ENCODE measurements around the gene ATXN7L1.
A peak's percentile ranks its signal among the peaks of the same experiment; 100 is the strongest.

ATXN7L1 gene

DNA sequence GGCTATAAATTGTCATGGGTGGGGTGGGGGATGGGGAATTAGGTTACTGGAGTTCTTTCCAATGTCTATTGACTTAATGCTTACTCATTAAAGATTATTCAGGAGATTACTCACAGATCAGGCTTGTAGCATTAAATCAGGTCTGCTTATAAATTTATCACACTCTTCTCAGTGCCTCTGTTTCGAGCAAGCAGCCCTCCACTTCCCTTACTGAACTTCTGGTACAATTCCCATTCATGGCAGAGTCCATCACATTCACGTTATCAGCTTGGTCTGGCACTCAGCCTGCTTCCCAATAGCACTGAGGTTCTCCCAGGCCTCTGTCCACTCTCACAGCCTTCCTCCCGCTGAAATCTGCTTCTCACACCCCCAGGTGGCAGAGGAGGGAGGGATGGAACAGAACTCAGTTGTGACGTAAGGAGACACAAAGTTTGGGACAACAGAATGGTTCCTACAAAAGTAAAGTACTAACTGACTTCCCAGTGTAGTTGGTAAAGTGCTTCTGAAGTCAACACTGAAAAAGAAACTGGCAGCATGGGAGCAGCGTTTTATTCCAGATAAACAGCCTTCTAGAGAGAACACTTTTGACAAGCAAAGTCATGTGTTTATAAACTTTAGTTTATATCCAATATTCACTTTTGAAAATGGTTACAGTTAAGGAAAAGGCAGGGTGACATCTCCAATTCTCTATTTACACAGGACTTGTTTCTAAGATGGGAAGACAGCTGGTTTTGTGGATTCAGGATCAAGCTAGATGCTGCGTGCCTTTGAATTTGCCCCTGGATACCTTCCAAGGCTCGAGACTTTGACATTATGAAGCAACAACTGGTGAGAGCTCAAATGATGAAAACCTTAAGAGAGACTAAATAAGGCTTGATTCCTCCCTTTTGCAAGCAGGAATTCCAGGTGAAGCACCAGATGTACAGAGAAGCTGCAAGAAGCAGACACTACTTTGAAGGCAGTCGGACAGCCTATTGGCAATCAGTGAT, 81.4 kb downstream of the ATXN7L1 start:
- Histone ChIP-seq H3K27ac (ENCODE audit: extremely low read depth, low read depth, low read length) (no peak overlapping the region), H3K4me3 (ENCODE audit: low read depth, low read length) (no peak overlapping the region), H3K9me3 (ENCODE audit: control insufficient read depth, insufficient read depth, low read depth, low read length) (no peaks in the 10 kb centered on the region), H3K4me1 (ENCODE audit: control insufficient read depth, insufficient read depth, low read length) (no peaks in the 10 kb centered on the region), H3K36me3 (ENCODE audit: control insufficient read depth in 2 of 2, insufficient read depth in 1 of 2, low read length in 2 of 2) (no peaks in the 10 kb centered on the region)
- CTCF ChIA-PET, result interaction anchor here (2.0 kb wide), 1 partner anchor 10 kb away, joined by 7 read pairs; no protein-coding TSS in a partner anchor
- POLR2A ChIA-PET, result no interaction called here
- no peak for TF ChIP-seq ZNF146 (tag by site-specific recombination; IDR thresholded peaks at IDR 0.05)
- TF ChIP-seq ZNF791 (tag by site-specific recombination; IDR thresholded peaks at IDR 0.05), result no peak
- TF ChIP-seq ZBTB10 (tag by site-specific recombination; IDR thresholded peaks at IDR 0.05), result no peak
- TF ChIP-seq PBX3 (CRISPR knock-in tag; IDR thresholded peaks at IDR 0.05), result no peak
- TF ChIP-seq ZNF155 (tag by site-specific recombination; IDR thresholded peaks at IDR 0.05), result no peak
- TF ChIP-seq ZBTB17 (tag by site-specific recombination; IDR thresholded peaks at IDR 0.05), result 0 out of 2 replicates have a peak, but pooled peaks have one; percentile 18
- no peak for TF ChIP-seq KLF8 (tag by site-specific recombination; IDR thresholded peaks at IDR 0.05)
- 0 out of 2 replicates have a peak, but pooled peaks have one; percentile 13 for TF ChIP-seq ZNF600 (tag by site-specific recombination; IDR thresholded peaks at IDR 0.05)
- TF ChIP-seq ZFP37 (tag by site-specific recombination; IDR thresholded peaks at IDR 0.05), result no peak
- TF ChIP-seq ZNF214 (tag by site-specific recombination; IDR thresholded peaks at IDR 0.05; ENCODE audit: borderline replicate concordance), result no peak
- TF ChIP-seq ZNF518A (tag by site-specific recombination; conservative IDR thresholded peaks at IDR 0.05; ENCODE audit: low read depth), result no peak
- no peak for TF ChIP-seq ZNF776 (tag by site-specific recombination; IDR thresholded peaks at IDR 0.05; ENCODE audit: borderline replicate concordance)
- TF ChIP-seq ZNF792 (tag by site-specific recombination; IDR thresholded peaks at IDR 0.05), result no peak
- no peak for TF ChIP-seq ZNF747 (tag by site-specific recombination; IDR thresholded peaks at IDR 0.05)

Data from HEK293 (cell line).